HG03432 (cell line): ENCODE measurements around the gene RAI1.

Experiments used
- ATAC-seq: cut with Tn5 transposase; IDR thresholded peaks from one replicate; pipeline ENCODE4 v1.9.1; 2021; ENCODE audit warnings: mild to moderate bottlenecking, moderate library complexity; ENCODE audit not compliant: unreplicated experiment

RAI1 gene

GRCh38 chr17:17729620-17730249, 48.5 kb downstream of the RAI1 start:
- peak; percentile 47 for ATAC-seq

DNA sequence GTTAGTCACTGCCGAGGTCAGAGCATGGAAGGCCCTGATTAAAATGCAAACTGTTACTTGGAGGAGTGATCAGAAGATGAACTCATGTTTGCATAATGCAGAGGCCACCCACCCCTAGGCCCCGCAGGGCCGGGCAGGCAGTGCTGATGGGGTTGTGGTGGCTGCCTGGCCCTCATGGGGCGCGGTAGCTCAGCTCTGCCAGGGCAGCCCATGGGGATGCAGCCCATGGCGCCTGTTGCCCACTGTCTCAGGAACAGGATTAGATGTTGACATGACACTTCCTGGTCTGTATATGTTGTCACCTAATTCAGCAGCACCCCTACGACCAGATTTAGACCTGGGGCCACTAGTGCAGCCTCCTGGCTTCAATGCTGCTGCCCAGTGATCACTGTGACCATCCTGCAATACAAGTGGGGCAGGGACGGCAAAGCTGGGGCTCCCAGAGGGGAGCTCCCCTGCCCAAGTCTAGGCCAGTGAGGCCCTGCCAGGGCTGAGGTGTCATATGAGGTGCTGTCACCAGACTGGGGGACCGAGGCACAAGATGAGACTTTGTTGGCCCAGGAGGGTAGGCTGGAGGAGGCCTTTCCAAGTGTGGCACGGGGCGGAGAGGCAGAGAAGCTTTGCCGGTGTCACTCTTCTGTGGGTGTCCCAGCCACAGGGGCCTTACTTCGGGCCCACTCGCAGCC, 49.1 kb downstream of the RAI1 start:
- no peak for ATAC-seq

- ATAC-seq = no peak
Measured at GRCh38 chr17:17732444-17732843, 51.2 kb downstream of the RAI1 start.

DNA sequence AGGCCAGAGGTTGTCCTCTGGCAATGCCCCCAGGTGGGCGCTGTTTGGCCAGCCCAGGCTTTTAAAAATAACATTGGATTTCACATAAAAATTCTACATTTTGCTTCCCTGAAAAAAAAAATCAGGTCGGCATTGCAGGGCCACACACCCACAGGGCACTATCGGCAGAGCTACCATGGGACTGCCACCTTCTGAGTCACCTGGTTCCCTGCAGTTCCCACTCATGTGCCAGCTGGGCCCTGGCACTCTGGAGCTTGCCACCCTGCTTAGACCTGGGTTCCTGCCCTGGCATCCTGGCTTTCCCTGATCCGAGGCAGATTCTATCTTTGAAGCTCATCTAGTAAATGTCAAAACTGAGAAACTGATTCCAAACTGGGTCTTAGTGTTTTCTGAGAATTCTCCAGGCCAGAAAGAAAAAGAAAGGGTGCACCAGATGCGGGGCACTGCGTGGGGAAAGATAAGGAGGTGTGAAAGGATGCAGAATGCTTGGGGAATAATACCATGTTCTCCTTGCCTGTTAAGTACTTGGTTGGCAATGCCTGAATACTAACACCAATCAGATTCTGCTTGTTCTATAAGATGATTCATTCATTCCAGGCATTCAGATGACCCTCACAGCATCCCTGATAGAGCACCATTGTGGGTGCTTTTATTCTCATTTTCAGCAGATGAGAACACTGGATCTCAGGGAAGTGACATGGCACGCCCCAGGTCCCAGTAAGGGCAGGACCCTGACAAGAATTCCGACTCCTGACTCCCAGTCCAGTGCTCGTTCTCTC, 51.8 kb downstream of the RAI1 start:
- no peak for ATAC-seq

- ATAC-seq = no peak
Measured at GRCh38 chr17:17736205-17737183, 55.2 kb downstream of the RAI1 start.

GRCh38 chr17:17737961-17738894, 57.0 kb downstream of the RAI1 start:
- ATAC-seq = no peak

- ATAC-seq = no peak
Measured at GRCh38 chr17:17738901-17739300, 57.6 kb downstream of the RAI1 start.

DNA sequence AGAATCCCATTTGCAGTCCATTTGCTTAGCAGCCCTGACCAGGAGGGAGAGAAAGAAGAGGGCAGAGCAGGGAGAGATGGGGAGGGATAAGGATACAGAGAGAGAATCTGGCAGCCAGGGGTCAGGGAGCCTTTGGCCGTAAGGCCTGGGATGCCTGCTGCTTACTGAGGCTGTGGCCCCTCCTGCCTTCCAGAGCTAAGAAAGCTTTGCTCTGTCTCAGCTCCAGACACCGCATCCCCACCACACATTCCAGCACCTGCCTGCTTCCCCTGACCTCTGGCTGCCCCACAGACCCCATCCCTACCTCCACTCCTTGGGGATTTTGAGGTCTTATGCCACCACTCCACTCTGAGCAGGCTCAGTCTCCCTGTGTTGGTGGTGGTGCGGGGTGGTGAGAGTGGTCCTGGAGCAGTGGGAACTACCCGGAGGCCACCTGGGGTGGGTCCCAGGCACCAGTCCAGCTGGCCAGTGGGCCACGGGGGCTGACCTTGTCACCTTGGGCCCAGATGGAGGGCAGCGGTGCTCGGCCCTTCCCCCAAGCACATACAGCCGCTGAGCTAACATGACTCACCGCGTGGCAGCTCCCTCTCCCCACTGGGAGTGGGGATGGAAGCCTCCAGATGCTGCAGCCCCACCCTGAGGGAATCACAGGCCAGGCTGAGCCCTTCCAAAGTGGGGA, 58.3 kb downstream of the RAI1 start:
- ATAC-seq = no peak

GRCh38 chr17:17740615-17741348, 59.5 kb downstream of the RAI1 start:
- no peak for ATAC-seq

GRCh38 chr17:17741349-17742023, 60.2 kb downstream of the RAI1 start:
- ATAC-seq = no peak

GRCh38 chr17:17742133-17742621, 60.9 kb downstream of the RAI1 start:
- ATAC-seq = no peak

GRCh38 chr17:17742688-17743390, 61.6 kb downstream of the RAI1 start:
- ATAC-seq = no peak

DNA sequence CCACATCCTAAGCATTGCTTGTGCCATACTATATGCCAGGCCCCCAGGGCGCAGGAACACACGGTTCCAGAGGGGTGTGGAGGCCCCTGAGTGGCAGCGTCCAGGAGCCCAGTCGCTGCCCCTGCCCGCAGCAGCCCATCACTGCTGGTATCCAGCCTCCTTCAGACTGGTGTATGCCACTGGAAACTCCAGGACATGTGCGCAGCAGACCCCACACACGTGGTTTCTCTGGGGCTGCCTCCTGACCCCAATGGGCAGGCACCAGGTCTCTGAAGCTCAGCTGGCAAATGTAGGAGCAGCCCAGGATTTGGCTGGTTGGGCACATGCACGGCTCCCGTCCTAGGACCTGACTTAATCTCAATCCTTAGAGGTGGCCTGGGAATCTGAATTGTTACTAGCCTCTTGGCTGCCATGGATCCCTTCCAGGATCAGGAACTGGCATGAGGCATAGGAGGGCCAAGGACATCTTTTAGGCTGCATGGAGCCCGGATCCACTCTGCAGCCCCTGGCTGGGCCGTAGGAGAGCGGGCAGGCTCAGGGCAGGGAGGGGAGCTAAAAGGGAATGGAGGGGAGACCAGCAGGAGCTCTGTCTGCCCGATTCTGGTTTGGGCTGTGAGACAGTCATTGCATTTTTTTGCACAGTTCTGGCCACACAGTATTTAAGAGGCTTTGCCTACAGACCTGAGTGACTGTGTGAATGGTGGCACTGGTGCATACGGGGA, 62.3 kb downstream of the RAI1 start:
- no peak for ATAC-seq

GRCh38 chr17:17744116-17744515, 62.9 kb downstream of the RAI1 start:
- no peak for ATAC-seq

- no peak for ATAC-seq
Measured at GRCh38 chr17:17745476-17746455, 64.5 kb downstream of the RAI1 start.
